PC-3 (cell line): ENCODE measurements around the gene TNK2.

Experiments
- CTCF ChIP-seq: fragments of 300-600 bp; sonication (generic); conservative IDR thresholded peaks from 2 replicates; pipeline ENCODE4 v1.5.1; 2017; ENCODE audit warnings: antibody characterized with exemption, low read depth, mild to moderate bottlenecking, low read length
- EZH2 ChIP-seq: fragments of 300-600 bp; sonication (generic); IDR thresholded peaks from one replicate; pipeline ENCODE4 v1.6.1; 2017; ENCODE audit warnings: antibody characterized with exemption, mild to moderate bottlenecking, low read length; ENCODE audit not compliant: unreplicated experiment
- EZH2phosphoT487 ChIP-seq: fragments of 300-600 bp; sonication (generic); IDR thresholded peaks from 2 replicates; pipeline ENCODE4 v1.6.1; 2018; ENCODE audit warnings: mild to moderate bottlenecking, antibody characterized with exemption, low read length, borderline replicate concordance

- TF ChIP-seq CTCF (no peak), EZH2 (no peak), EZH2phosphoT487 (no peak)
Observed at GRCh38 chr3:195883801-195884200, 24.6 kb downstream of the TNK2 start.
